PC-9 (cell line): ENCODE data around the gene TBCA. TPM values are rescaled to one million over a fixed set of nuclear protein-coding genes. Genes with fewer than 3 reads are reported as not detected.

Source experiments
- BruUV-seq: library from RNA; stranded (reverse); fragments of 400-500 nt; replicated peaks from 2 replicates; lab custom pipeline; 2021; lab: Mats Ljungman, UMichigan
- CTCF ChIA-PET: fragments of 300-600 bp; sonication (Branson Sonifier 250); formaldehyde crosslinking; loops from one replicate; lab custom pipeline; 2022; ENCODE audit warnings: antibody characterized with exemption; lab: Charles Lee
- POLR2A ChIA-PET: fragments of 300-600 bp; sonication (Branson Sonifier 250); formaldehyde crosslinking; loops from one replicate; lab custom pipeline; 2022; ENCODE audit warnings: antibody characterized with exemption; ENCODE audit not compliant: unreplicated experiment; lab: Charles Lee
- DNase-seq, 2 experiments: peaks; one replicate each; pipeline versions ENCODE4 v3.0.0 to v3.0.0-alpha.2; 2015 to 2022; ENCODE audit warnings: mixed read lengths in 1 of 2
- H2AFZ ChIP-seq: fragments of 200-600 bp; sonication (generic); 2 replicates; pipeline ENCODE4 v1.8.1; 2017; ENCODE audit warnings: antibody characterized with exemption
- H3F3A ChIP-seq: fragments of 200-600 bp; sonication (generic); 2 replicates; pipeline ENCODE4 v1.8.1; 2017; ENCODE audit warnings: antibody characterized with exemption, mild to moderate bottlenecking, low read depth; ENCODE audit not compliant: insufficient read depth
- H3K27ac ChIP-seq: fragments of 200-600 bp; sonication (generic); 2 replicates; pipeline ENCODE4 v1.6.1; 2016; ENCODE audit warnings: mixed run types
- H3K27me3 ChIP-seq: fragments of 200-600 bp; sonication (generic); 2 replicates; pipeline ENCODE4 v1.6.1; 2016; ENCODE audit warnings: low read depth, mixed run types; ENCODE audit not compliant: insufficient read depth
- H3K36me3 ChIP-seq: fragments of 200-600 bp; sonication (generic); 2 replicates; pipeline ENCODE4 v1.6.1; 2016; ENCODE audit warnings: low read depth, mixed run types
- H3K4me1 ChIP-seq: fragments of 200-600 bp; sonication (generic); replicated peaks from 2 replicates; pipeline ENCODE4 v1.6.1; 2016; ENCODE audit warnings: mixed run types; ENCODE audit not compliant: insufficient read depth
- H3K4me2 ChIP-seq: fragments of 200-600 bp; sonication (generic); 2 replicates; pipeline ENCODE4 v1.6.1; 2017; ENCODE audit warnings: mixed run types
- H3K4me3 ChIP-seq: fragments of 200-600 bp; sonication (generic); 2 replicates; pipeline ENCODE4 v1.6.1; 2016; ENCODE audit warnings: mixed run types
- H3K79me2 ChIP-seq: fragments of 200-600 bp; sonication (generic); 2 replicates; pipeline ENCODE4 v1.6.1; 2017; ENCODE audit warnings: low read depth, mixed run types
- H3K9me2 ChIP-seq: fragments of 200-600 bp; sonication (generic); 2 replicates; pipeline ENCODE4 v1.8.1; 2017; ENCODE audit warnings: mild to moderate bottlenecking; ENCODE audit not compliant: insufficient read depth
- H3K9me3 ChIP-seq: fragments of 200-600 bp; sonication (generic); 2 replicates; pipeline ENCODE4 v1.8.1; 2016; ENCODE audit warnings: low read depth; ENCODE audit not compliant: insufficient read depth
- H4K20me1 ChIP-seq: fragments of 200-600 bp; sonication (generic); 2 replicates; pipeline ENCODE4 v1.8.1; 2017; ENCODE audit not compliant: insufficient read depth
- CTCF ChIP-seq: fragments of 200-600 bp; sonication (generic); conservative IDR thresholded peaks from 2 replicates; pipeline ENCODE4 v1.6.1; 2017; ENCODE audit warnings: mixed run types, antibody characterized with exemption, mild to moderate bottlenecking, moderate library complexity
- EZH2 ChIP-seq: fragments of 200-600 bp; sonication (generic); IDR thresholded peaks from 2 replicates; pipeline ENCODE4 v1.8.0; 2017; ENCODE audit warnings: antibody characterized with exemption, low read depth
- intact Hi-C: fragments of 100-400 bp; cut with micrococcal nuclease; formaldehyde crosslinking; loops from one replicate; pipeline ENCODE4 v1.10.0; 2022; ENCODE audit not compliant: unreplicated experiment
- total RNA-seq: library from RNA; stranded (reverse); gene quantifications from 2 replicates; pipeline ENCODE4 v1.2.3, GENCODE V29; 2021

TBCA gene
- total RNA-seq, 1 experiment from 2014 or later, result 205 TPM

DNA sequence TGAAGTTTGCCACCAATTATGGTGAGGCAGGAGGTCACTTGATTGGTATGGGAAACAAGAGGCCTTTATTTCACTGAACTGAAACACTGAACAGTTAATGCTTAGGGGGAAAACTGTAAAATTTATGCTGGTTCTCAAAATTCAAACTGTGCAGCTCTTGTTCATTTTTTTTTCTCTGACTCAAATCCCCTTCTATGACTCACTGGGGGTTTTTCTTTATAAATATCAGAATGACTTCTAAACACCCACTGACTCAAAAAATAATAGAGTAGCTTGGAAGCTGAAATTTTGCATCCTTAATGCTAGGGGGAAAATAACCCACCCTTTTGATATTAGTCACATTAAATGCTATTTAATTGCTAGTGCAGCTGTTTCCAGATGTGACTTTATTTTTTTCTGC, 113.5 kb downstream of the TBCA start:
- ChIA-PET CTCF (no interaction called here), POLR2A (interaction anchor here (0.5 kb wide), 1 partner anchor 611 kb away, joined by 24 read pairs; no protein-coding TSS in a partner anchor)
- Histone ChIP-seq H2AFZ (no peak overlapping the region), H3K4me3 (no peak overlapping the region), H3K27ac (no peak overlapping the region), H3K36me3 (no peaks in the 10 kb centered on the region), H3K79me2 (no peaks in the 10 kb centered on the region), H3K27me3 (no peaks in the 10 kb centered on the region), H3K9me2 (no peaks in the 10 kb centered on the region), H4K20me1 (no peaks in the 10 kb centered on the region), H3K4me1 (no peaks in the 10 kb centered on the region), H3F3A (no peaks in the 10 kb centered on the region), H3K4me2 (no peak overlapping the region), H3K9me3 (no peaks in the 10 kb centered on the region)
- no TSS peak for BruUV-seq
- TF ChIP-seq EZH2 (no peak), CTCF (no peak)
- intact Hi-C loops, result no loop called here
- no peak for DNase-seq

DNA sequence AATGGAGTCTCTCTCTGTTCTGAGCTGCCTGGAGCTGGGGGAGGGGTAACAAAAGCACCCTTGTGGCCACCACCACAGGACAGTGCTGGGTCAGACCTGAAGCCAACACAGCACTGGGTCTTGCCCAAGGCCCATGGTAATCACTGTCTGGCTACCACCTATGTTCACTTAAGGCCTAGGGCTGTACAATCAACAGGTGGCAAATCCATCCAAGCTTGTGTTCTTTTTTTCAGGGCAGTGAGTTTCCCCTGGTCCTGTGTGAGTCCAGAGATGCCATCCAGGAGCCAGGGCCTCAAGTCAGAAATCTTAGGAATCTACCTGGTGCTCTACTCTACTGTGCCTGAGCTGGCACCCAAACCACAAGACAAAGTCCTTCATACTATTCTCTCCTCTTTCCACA, 117.5 kb downstream of the TBCA start:
- Histone ChIP-seq H4K20me1 (no peaks in the 10 kb centered on the region), H2AFZ (no peak overlapping the region), H3K36me3 (no peaks in the 10 kb centered on the region), H3K27me3 (no peaks in the 10 kb centered on the region), H3K79me2 (no peaks in the 10 kb centered on the region), H3K4me2 (no peak overlapping the region), H3K9me3 (no peaks in the 10 kb centered on the region), H3K4me3 (no peak overlapping the region), H3F3A (no peaks in the 10 kb centered on the region), H3K4me1 (no peaks in the 10 kb centered on the region), H3K9me2 (no peaks in the 10 kb centered on the region), H3K27ac (no peak overlapping the region)
- no TSS peak for BruUV-seq
- POLR2A ChIA-PET, result no interaction called here
- DNase-seq, result no peak
- intact Hi-C loops, result no loop called here
- TF ChIP-seq CTCF, result no peak
- no peak for TF ChIP-seq EZH2
- CTCF ChIA-PET, result no interaction called here

DNA sequence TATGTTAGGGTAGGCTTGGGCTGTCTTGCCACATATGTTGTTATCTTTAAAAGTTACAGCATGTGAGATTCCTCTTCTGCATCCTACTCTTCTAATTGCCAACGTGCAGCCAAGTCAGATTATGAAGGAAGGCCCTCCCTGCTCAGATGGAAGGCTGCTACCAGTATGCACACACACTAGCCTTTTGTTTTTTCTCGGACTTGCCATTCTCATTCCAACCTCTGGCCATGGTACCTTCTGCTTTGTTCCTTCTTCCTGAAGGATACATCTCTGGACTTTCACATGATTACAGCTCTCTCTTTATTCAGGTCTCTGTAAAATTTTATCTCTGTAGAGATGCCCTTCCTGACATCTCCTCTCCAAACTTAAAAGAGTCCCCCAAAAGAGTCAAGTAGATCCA, 124.8 kb downstream of the TBCA start:
- Histone ChIP-seq H3K4me2 (no peak overlapping the region), H3K9me3 (no peaks in the 10 kb centered on the region), H2AFZ (no peak overlapping the region), H4K20me1 (no peaks in the 10 kb centered on the region), H3K27me3 (0 out of 2 replicates have a peak, but pooled peaks cover 9% of the 10 kb centered on the region), H3K79me2 (no peaks in the 10 kb centered on the region), H3K36me3 (no peaks in the 10 kb centered on the region), H3K4me1 (no peaks in the 10 kb centered on the region), H3K4me3 (no peak overlapping the region), H3K9me2 (no peaks in the 10 kb centered on the region), H3K27ac (no peak overlapping the region), H3F3A (no peaks in the 10 kb centered on the region)
- intact Hi-C loops, result no loop called here
- TF ChIP-seq EZH2 (no peak), CTCF (no peak)
- ChIA-PET CTCF (no interaction called here), POLR2A (no interaction called here)
- BruUV-seq, result no TSS peak
- DNase-seq, result no peak
